OCI-LY1 (cell line): ENCODE data around the gene RARRES2.
"Not testable (repeated sequence)": the region's sequence is repeated elsewhere in the genome, so short reads cannot be mapped to it uniquely, and the experiment has no call there.

Experiments used
- H2AFZ ChIP-seq: fragments of 200-600 bp; sonication (generic), shearing (Covaris generic); 2 replicates; pipeline ENCODE4 v1.6.0; 2014; ENCODE audit warnings: antibody characterized with exemption, mild to moderate bottlenecking, low read length
- H3F3A ChIP-seq: fragments of 200-600 bp; sonication (generic), shearing (Covaris generic); 2 replicates; pipeline ENCODE4 v1.6.0; 2014; ENCODE audit warnings: mild to moderate bottlenecking, antibody characterized with exemption, low read length, moderate library complexity; ENCODE audit not compliant: insufficient read depth
- H3K27ac ChIP-seq: fragments of 200-600 bp; sonication (generic); 2 replicates; pipeline ENCODE4 v1.5.1; 2014; ENCODE audit warnings: low read length, mixed run types, mild to moderate bottlenecking, low read depth; ENCODE audit not compliant: poor library complexity, severe bottlenecking
- H3K27me3 ChIP-seq: fragments of 200-600 bp; sonication (generic); 2 replicates; pipeline ENCODE4 v1.6.0; 2014; ENCODE audit warnings: antibody characterized with exemption, mild to moderate bottlenecking, low read length, moderate library complexity; ENCODE audit not compliant: insufficient read depth
- H3K36me3 ChIP-seq: fragments of 200-600 bp; sonication (generic); 2 replicates; pipeline ENCODE4 v1.6.1; 2014; ENCODE audit warnings: mild to moderate bottlenecking, antibody characterized with exemption, low read length, moderate library complexity, mixed read lengths; ENCODE audit not compliant: insufficient read depth
- H3K4me1 ChIP-seq: fragments of 200-600 bp; sonication (generic); 2 replicates; pipeline ENCODE4 v1.5.1; 2014; ENCODE audit warnings: mild to moderate bottlenecking, low read length, moderate library complexity; ENCODE audit not compliant: insufficient read depth, severe bottlenecking
- H3K4me2 ChIP-seq: fragments of 200-600 bp; sonication (generic), shearing (Covaris generic); 2 replicates; pipeline ENCODE4 v1.6.1; 2014; ENCODE audit warnings: low read length
- H3K4me3 ChIP-seq: fragments of 200-600 bp; sonication (generic); 2 replicates; pipeline ENCODE4 v1.5.1; 2014; ENCODE audit warnings: low read length, low read depth, mild to moderate bottlenecking, mixed read lengths; ENCODE audit not compliant: poor library complexity, severe bottlenecking
- H3K79me2 ChIP-seq: fragments of 200-600 bp; shearing (Covaris generic); 2 replicates; pipeline ENCODE4 v1.6.1; 2016; ENCODE audit warnings: mixed run types, low read length, mixed read lengths; ENCODE audit not compliant: insufficient read depth
- H3K9ac ChIP-seq: fragments of 200-600 bp; sonication (generic), shearing (Covaris generic); 2 replicates; pipeline ENCODE4 v1.6.1; 2014; ENCODE audit warnings: mild to moderate bottlenecking, low read length, mixed read lengths
- H3K9me2 ChIP-seq: fragments of 200-600 bp; sonication (generic), shearing (Covaris generic); 2 replicates; pipeline ENCODE4 v1.6.1; 2014; ENCODE audit warnings: low read depth, mild to moderate bottlenecking, low read length, mixed read lengths
- H3K9me3 ChIP-seq: fragments of 200-600 bp; shearing (Covaris generic); 2 replicates; pipeline ENCODE4 v1.6.1; 2014; ENCODE audit warnings: low read length, mixed read lengths
- H4K20me1 ChIP-seq: fragments of 200-600 bp; sonication (generic), shearing (Covaris generic); 2 replicates; pipeline ENCODE4 v1.6.0; 2016; ENCODE audit warnings: mild to moderate bottlenecking, low read length; ENCODE audit not compliant: insufficient read depth
- EZH2 ChIP-seq: fragments of 200-600 bp; sonication (generic), shearing (Covaris generic); IDR thresholded peaks from 2 replicates; pipeline ENCODE4 v1.8.0; 2017; ENCODE audit warnings: borderline replicate concordance, mixed run types, mild to moderate bottlenecking, antibody characterized with exemption, low read length, moderate library complexity, mixed read lengths
- TF ChIP-seq, protein P1 (sequence below): fragments of 200-600 bp; sonication (generic), shearing (Covaris generic); IDR thresholded peaks from 2 replicates; pipeline ENCODE4 v1.5.1; 2017; ENCODE audit warnings: mild to moderate bottlenecking, antibody characterized with exemption, low read length, moderate library complexity, mixed read lengths

Gene RARRES2

DNA sequence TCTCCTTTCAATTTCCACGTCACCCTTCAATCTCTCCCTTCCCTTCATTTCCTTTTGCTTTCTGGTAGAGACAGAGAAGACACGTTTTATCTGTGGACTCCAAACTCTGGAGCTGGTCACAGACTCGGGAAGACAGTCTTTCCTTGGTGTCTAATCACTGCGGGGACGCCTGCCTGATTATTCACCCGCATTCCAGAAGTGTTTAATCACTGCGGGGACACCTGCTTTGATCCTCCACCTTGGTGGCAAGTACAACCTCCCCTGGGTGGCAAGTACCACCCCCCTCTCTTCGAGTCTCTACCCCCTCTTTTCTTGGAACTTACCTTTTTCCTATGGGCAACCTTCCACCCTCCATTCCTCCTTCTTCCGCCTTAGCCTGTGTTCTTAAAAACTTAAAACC, 33.5 kb downstream of the RARRES2 start:
- Histone ChIP-seq H3K27me3 (peaks cover 9% of the 10 kb centered on the region; the same call in 1 of the 2 replicates), H3K36me3 (no peaks in the 10 kb centered on the region), H4K20me1 (no peaks in the 10 kb centered on the region), H3F3A (no peaks in the 10 kb centered on the region), H2AFZ (no peak overlapping the region), H3K9ac (no peak overlapping the region), H3K9me3 (0 out of 2 replicates have a peak, but pooled peaks cover 5% of the 10 kb centered on the region), H3K27ac (no peak overlapping the region), H3K4me1 (no peaks in the 10 kb centered on the region), H3K4me2 (no peak overlapping the region), H3K4me3 (no peak overlapping the region), H3K79me2 (no peaks in the 10 kb centered on the region), H3K9me2 (no peaks in the 10 kb centered on the region)
- TF ChIP-seq, protein P1, sequence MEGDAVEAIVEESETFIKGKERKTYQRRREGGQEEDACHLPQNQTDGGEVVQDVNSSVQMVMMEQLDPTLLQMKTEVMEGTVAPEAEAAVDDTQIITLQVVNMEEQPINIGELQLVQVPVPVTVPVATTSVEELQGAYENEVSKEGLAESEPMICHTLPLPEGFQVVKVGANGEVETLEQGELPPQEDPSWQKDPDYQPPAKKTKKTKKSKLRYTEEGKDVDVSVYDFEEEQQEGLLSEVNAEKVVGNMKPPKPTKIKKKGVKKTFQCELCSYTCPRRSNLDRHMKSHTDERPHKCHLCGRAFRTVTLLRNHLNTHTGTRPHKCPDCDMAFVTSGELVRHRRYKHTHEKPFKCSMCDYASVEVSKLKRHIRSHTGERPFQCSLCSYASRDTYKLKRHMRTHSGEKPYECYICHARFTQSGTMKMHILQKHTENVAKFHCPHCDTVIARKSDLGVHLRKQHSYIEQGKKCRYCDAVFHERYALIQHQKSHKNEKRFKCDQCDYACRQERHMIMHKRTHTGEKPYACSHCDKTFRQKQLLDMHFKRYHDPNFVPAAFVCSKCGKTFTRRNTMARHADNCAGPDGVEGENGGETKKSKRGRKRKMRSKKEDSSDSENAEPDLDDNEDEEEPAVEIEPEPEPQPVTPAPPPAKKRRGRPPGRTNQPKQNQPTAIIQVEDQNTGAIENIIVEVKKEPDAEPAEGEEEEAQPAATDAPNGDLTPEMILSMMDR = no peak
- no peak for TF ChIP-seq EZH2

DNA sequence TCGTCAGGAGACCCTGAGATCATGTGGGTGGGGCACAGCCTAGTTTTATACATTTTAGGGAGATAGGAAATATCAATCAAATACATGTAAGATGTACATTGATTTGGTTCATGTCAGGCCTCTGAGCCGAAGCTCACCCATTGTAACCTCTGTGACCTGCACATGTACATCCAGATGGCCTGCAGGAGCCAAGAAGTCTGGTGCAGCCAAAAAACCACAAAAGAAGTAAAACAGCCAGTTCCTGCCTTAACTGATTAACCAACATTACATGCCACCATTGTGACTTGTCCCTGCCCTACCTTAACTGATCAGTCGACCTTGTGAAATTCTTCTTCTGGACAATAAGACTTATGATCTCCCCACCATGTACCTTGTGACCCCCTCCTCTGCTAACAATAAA, 34.3 kb downstream of the RARRES2 start:
- peaks cover 9% of the 10 kb centered on the region; the same call in 1 of the 2 replicates for H3K27me3 ChIP-seq
- H3K4me2 ChIP-seq = no peak overlapping the region
- H3K9me2 ChIP-seq = no peaks in the 10 kb centered on the region
- no peak overlapping the region for H3K27ac ChIP-seq
- H2AFZ ChIP-seq = no peak overlapping the region
- no peaks in the 10 kb centered on the region for H3K79me2 ChIP-seq
- H3K4me3 ChIP-seq = no peak overlapping the region
- H3K4me1 ChIP-seq = no peaks in the 10 kb centered on the region
- 0 out of 2 replicates have a peak, but pooled peaks cover 5% of the 10 kb centered on the region for H3K9me3 ChIP-seq
- H3F3A ChIP-seq = no peaks in the 10 kb centered on the region
- no peaks in the 10 kb centered on the region for H3K36me3 ChIP-seq
- no peaks in the 10 kb centered on the region for H4K20me1 ChIP-seq
- H3K9ac ChIP-seq = no peak overlapping the region
- no peak for TF ChIP-seq EZH2

DNA sequence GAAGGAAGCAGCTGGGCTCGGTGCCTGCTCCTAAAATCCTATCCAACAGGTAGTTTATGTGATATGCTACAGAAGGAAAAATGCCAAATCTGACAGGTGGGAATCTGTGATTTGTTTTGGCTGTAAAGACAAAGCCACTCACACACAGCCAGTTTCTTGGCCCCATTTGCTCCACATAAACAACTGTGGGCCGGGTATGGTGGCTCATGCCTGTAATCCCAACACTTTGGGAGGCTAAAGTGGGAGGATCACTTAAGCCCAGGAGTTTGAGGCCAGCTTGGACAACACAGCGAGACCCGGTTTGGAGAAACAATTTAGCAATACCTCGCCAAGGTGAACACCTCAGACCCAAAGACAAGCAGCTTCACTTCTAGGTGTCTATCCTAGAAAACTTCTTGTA, 35.1 kb downstream of the RARRES2 start:
- H3F3A ChIP-seq, H3K9me2 ChIP-seq, H3K4me1 ChIP-seq, H3K9ac ChIP-seq, H3K4me3 ChIP-seq, H4K20me1 ChIP-seq, H3K36me3 ChIP-seq, H3K79me2 ChIP-seq, H3K27me3 ChIP-seq, H2AFZ ChIP-seq, H3K9me3 ChIP-seq, H3K27ac ChIP-seq, H3K4me2 ChIP-seq: not testable (repeated sequence)

DNA sequence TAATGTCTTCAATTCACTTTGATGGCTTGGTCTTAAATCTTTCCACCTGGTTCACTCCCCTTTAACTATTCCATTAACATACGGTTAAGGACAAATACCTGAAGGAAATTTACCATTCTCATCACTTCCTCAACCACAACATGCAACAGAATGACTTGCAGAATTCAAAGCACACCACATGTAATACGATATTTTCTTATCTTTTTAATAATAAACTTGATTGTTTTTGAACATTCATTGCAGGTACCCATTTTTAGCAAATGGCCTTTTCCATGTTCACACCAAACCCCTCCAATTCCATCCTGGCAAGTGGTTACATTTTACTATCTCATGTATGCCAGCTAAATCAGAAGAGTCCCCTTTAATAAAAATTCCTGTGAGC, 35.5 kb downstream of the RARRES2 start:
- H3K9me3 ChIP-seq, H3K36me3 ChIP-seq, H3K27ac ChIP-seq, H3F3A ChIP-seq, H3K79me2 ChIP-seq, H3K4me3 ChIP-seq, H2AFZ ChIP-seq, H3K9ac ChIP-seq, H3K9me2 ChIP-seq, H3K4me1 ChIP-seq, H3K27me3 ChIP-seq, H4K20me1 ChIP-seq, H3K4me2 ChIP-seq: not testable (repeated sequence)

DNA sequence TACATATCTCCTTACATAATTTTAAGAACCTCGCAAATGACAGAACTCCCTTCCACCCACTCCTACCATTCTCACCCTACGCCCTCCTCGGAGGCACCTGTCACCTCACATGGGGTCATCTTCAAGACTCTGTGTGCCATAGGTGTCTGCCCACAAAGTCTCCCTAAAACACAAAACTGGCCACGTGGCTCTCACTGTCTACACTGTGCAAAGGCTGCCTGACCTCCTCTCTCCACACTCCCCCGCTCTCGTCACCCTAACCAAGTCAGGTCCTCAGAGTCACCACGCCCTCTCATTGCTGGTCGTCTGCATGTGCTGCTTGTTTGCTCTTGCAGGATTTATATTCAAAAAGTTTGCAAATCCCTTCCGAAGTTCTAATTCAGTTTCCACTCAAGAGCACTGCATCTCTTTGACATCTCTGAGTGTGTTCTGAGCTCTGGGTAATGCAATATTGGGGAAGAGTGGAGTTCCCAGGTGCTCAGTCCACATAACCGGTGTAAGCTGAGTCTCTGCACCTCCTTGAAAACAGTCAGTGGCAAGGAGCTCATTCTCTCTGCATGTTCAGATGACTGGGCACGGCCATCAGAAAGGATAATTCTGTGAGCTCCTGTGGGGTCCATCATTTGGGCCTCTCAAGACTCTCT, 36.0 kb downstream of the RARRES2 start:
- not testable (repeated sequence) for H3F3A ChIP-seq, H2AFZ ChIP-seq, H3K4me3 ChIP-seq, H3K27ac ChIP-seq, H4K20me1 ChIP-seq, H3K36me3 ChIP-seq, H3K4me1 ChIP-seq, H3K9ac ChIP-seq, H3K79me2 ChIP-seq, H3K27me3 ChIP-seq, H3K4me2 ChIP-seq, H3K9me3 ChIP-seq, H3K9me2 ChIP-seq

DNA sequence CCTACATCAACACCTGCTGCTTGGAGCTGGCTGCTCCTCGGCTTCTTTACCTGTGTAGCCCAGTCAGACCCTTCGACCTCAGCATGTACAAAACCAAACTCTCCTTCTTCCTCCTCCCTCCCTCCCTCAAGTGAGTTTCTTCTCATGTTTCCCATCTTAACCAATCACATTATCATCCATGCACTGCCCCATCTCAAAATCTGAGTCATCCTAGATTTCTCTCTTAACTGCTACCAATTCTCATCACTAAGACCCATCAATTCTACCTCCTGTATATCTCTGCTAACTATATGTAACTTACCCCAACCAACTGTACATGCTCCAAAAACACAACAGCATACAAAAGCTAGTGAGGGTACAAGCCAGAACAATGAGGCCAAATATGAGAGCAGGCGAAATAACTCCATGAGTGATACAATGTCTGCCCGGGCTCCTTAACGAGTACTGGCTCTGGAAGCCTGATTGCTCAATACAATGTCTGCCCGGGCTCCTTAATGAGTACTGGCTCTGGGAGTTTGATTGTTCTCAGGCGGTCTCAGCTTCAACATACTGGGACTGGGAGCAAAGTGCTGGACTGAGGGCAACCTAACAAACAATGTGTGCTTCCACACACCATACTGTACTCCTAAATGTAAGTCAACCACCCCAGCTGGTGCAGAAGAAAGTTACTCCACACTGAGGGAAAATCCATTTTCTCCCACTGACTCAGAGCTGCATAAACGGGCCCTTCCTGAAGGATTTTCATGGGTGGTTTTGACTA, 36.8 kb downstream of the RARRES2 start:
- H3K4me1 ChIP-seq, H3K9ac ChIP-seq, H3K36me3 ChIP-seq, H3K4me2 ChIP-seq, H3K9me3 ChIP-seq, H3K9me2 ChIP-seq, H4K20me1 ChIP-seq, H3K27ac ChIP-seq, H3K79me2 ChIP-seq, H3F3A ChIP-seq, H3K4me3 ChIP-seq, H2AFZ ChIP-seq, H3K27me3 ChIP-seq: not testable (repeated sequence)
